ENCODE results near the gene CFAP45. TPM values are rescaled to one million over a fixed set of nuclear protein-coding genes. Genes with fewer than 3 reads are reported as not detected.

Gene CFAP45
- total and polyA plus RNA-seq, 3 donors from 2014 or later: 13.0 to 59.6 (median 30.4) TPM

GRCh38 chr1:159839116-159839849, 60.7 kb downstream of the CFAP45 start:
- H3K36me3 ChIP-seq (ENCODE audit: low read depth, missing control alignments): no peaks in the 10 kb centered on the region
- intact Hi-C loops (cut with DNase I; ENCODE audit: low total_unique reads): no loop called here
- no peak overlapping the region for H3K4me3 ChIP-seq
- no peak for DNase-seq
- no peaks in the 10 kb centered on the region for H3K9me3 ChIP-seq
- TF ChIP-seq POLR2A (IDR thresholded peaks at IDR 0.05): no peak
- TF ChIP-seq, protein P1, sequence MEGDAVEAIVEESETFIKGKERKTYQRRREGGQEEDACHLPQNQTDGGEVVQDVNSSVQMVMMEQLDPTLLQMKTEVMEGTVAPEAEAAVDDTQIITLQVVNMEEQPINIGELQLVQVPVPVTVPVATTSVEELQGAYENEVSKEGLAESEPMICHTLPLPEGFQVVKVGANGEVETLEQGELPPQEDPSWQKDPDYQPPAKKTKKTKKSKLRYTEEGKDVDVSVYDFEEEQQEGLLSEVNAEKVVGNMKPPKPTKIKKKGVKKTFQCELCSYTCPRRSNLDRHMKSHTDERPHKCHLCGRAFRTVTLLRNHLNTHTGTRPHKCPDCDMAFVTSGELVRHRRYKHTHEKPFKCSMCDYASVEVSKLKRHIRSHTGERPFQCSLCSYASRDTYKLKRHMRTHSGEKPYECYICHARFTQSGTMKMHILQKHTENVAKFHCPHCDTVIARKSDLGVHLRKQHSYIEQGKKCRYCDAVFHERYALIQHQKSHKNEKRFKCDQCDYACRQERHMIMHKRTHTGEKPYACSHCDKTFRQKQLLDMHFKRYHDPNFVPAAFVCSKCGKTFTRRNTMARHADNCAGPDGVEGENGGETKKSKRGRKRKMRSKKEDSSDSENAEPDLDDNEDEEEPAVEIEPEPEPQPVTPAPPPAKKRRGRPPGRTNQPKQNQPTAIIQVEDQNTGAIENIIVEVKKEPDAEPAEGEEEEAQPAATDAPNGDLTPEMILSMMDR (IDR thresholded peaks at IDR 0.05): no peak
- no peaks in the 10 kb centered on the region for H3K27me3 ChIP-seq
- WGBS, 2 donors: 88 to 92% methylated on average over 5 of the region's 5 CpGs
- H3K4me1 ChIP-seq: no peaks in the 10 kb centered on the region
- H3K27ac ChIP-seq: no peak overlapping the region

DNA sequence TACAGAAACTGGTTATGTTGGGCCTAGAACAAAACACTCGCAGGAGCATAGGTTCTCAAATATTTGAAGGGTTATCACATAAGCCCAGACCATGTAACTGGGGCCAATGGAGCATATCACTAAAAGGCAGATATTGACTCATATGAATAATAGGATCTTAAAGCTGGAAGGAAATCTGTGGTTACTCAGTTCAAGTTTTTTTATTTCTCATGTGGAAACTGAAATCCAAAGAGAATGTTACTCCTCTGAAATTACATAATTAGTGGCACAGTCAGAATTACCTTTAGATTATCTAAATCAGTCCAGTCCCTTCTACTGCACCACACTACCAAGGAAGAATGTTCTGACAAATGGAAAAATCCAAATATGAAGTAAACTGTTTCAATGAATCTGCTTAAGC, 61.2 kb downstream of the CFAP45 start:
- H3K27ac ChIP-seq: no peak overlapping the region
- H3K36me3 ChIP-seq (ENCODE audit: low read depth, missing control alignments): no peaks in the 10 kb centered on the region
- intact Hi-C loops (cut with DNase I; ENCODE audit: low total_unique reads): no loop called here
- TF ChIP-seq POLR2A (IDR thresholded peaks at IDR 0.05): no peak
- TF ChIP-seq, protein P1 (IDR thresholded peaks at IDR 0.05): no peak
- 85 to 88% methylated on average over 1 of the region's 1 CpG for WGBS, 2 donors
- H3K4me1 ChIP-seq: no peaks in the 10 kb centered on the region
- no peak overlapping the region for H3K4me3 ChIP-seq
- H3K9me3 ChIP-seq: no peaks in the 10 kb centered on the region
- H3K27me3 ChIP-seq: no peaks in the 10 kb centered on the region
- no peak for DNase-seq

DNA sequence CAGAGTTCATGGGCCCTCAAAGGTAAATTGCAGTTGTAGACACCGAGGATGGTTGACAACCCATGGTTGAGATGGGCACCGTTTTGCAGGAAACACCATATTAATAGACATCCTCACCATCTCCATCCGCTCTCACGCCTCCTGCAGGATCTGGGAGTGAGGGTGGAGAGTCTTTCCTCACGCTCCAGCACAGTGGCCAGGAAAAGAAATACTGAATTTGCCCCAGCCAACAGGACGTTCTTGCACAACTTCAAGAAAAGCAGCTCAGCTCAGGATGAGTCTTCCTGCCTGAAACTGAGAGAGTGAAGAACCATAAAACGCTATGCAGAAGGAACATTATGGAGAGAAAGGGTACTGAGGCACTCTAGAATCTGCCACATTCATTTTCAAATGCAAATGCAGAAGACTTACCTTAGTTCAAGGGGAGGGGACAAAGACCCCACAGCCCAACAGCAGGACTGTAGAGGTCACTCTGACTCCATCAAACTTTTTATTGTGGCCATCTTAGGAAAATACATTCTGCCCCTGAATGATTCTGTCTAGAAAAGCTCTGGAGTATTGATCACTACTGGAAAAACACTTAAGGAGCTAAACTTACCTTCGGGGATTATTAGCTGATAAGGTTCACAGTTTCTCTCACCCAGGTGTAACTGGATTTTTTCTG, 64.0 kb downstream of the CFAP45 start:
- 81 to 85% methylated on average over 8 of the region's 8 CpGs for WGBS, 2 donors
- intact Hi-C loops (cut with DNase I; ENCODE audit: low total_unique reads): no loop called here

DNA sequence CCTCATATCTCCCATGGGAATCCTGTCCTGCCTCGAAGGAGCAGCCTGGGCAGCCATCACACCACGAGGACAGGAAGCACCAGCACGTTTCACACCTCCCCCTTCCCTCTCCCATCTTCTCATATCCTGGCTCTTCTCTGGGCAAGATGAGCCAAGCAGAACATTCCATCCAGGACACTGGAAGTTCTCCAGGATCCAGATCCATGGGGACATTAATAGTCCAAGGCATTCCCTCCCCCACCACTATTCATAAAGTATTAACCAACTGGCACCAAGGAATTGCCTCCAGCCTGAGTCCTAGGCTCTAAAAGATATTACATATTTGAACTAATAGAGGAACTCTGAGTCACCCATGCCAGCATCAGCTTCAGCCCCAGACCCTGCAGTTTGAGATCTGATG, 64.6 kb downstream of the CFAP45 start:
- 53% methylated on average over 3 of the region's 3 CpGs for WGBS, 2 donors
- intact Hi-C loops (cut with DNase I; ENCODE audit: low total_unique reads): no loop called here
- no peaks in the 10 kb centered on the region for H3K36me3 ChIP-seq (ENCODE audit: low read depth, missing control alignments)
- H3K4me3 ChIP-seq: no peak overlapping the region
- H3K9me3 ChIP-seq: no peaks in the 10 kb centered on the region
- no peak overlapping the region for H3K27ac ChIP-seq
- H3K4me1 ChIP-seq: no peaks in the 10 kb centered on the region
- DNase-seq: no peak
- TF ChIP-seq POLR2A (IDR thresholded peaks at IDR 0.05): no peak
- TF ChIP-seq, protein P1 (IDR thresholded peaks at IDR 0.05): no peak
- H3K27me3 ChIP-seq: no peaks in the 10 kb centered on the region

More for the DNA sequence above, 64.0 kb downstream of the CFAP45 start:
- no peak for DNase-seq
- no peak overlapping the region for H3K4me3 ChIP-seq
- no peaks in the 10 kb centered on the region for H3K4me1 ChIP-seq
- H3K36me3 ChIP-seq (ENCODE audit: low read depth, missing control alignments): no peaks in the 10 kb centered on the region
- TF ChIP-seq, protein P1 (IDR thresholded peaks at IDR 0.05): no peak
- TF ChIP-seq POLR2A (IDR thresholded peaks at IDR 0.05): no peak
- H3K27me3 ChIP-seq: no peaks in the 10 kb centered on the region
- no peak overlapping the region for H3K27ac ChIP-seq
- H3K9me3 ChIP-seq: no peaks in the 10 kb centered on the region
